Measurements from ENCODE around the gene LHX6. TPM values are rescaled to one million over a fixed set of nuclear protein-coding genes. Genes with fewer than 3 reads are reported as not detected.

The LHX6 gene
- total RNA-seq, 2 donors from 2014 or later, result 2.9 TPM; not detected in 1

GRCh38 chr9:122239722-122240121, 11.0 kb upstream of the LHX6 start:
- intact Hi-C loops (cut with DNase I), result loop anchor here (10.0 kb wide), 1 partner anchor 65 kb away; no protein-coding TSS in a partner anchor
- no peak for ATAC-seq
- peaks cover 18% of the 10 kb centered on the region in 2 donors for H3K36me3 ChIP-seq (replicated peaks in 1 of 2; ENCODE audit: insufficient read depth in 1 of 2, low read depth in 2 of 2)

GRCh38 chr9:122236681-122237080, 7.9 kb upstream of the LHX6 start:
- Histone ChIP-seq H3K27ac (no peak overlapping the region), H3K36me3 (replicated peaks in 1 of 2; ENCODE audit: insufficient read depth in 1 of 2, low read depth in 2 of 2) (peaks cover 9 to 12% of the 10 kb centered on the region in 2 donors), H3K27me3 (no peaks in the 10 kb centered on the region), H3K4me1 (no peaks in the 10 kb centered on the region), H3K9me3 (no peaks in the 10 kb centered on the region), H3K4me3 (no peak overlapping the region)
- intact Hi-C loops (cut with DNase I), result loop anchor here (10.0 kb wide), 1 partner anchor 62 kb away; no protein-coding TSS in a partner anchor
- DNase-seq (no peak), ATAC-seq (no peak)
- TF ChIP-seq POLR2A (IDR thresholded peaks at IDR 0.05) (no peak), CTCF (IDR thresholded peaks at IDR 0.05) (no peak)
- 58 to 67% methylated on average over 10 of the region's 10 CpGs for WGBS, 2 donors

More at GRCh38 chr9:122239722-122240121, 11.0 kb upstream of the LHX6 start:
- TF ChIP-seq POLR2A (IDR thresholded peaks at IDR 0.05), result no peak
- TF ChIP-seq CTCF (IDR thresholded peaks at IDR 0.05), result no peak
- H3K4me1 ChIP-seq, result no peaks in the 10 kb centered on the region
- H3K27me3 ChIP-seq, result no peaks in the 10 kb centered on the region
- no peak overlapping the region for H3K27ac ChIP-seq
- DNase-seq, result no peak
- WGBS, 2 donors, result 85 to 87% methylated on average over 5 of the region's 5 CpGs
- no peaks in the 10 kb centered on the region for H3K9me3 ChIP-seq
- no peak overlapping the region for H3K4me3 ChIP-seq

GRCh38 chr9:122234022-122234748, 5.4 kb upstream of the LHX6 start:
- peaks cover 0 to 4% of the 10 kb centered on the region in 2 donors for H3K27me3 ChIP-seq
- DNase-seq (no peak), ATAC-seq (no peak)
- no peaks in the 10 kb centered on the region for H3K36me3 ChIP-seq (replicated peaks in 1 of 2; ENCODE audit: insufficient read depth in 1 of 2, low read depth in 2 of 2)
- 72 to 75% methylated on average over 7 of the region's 7 CpGs for WGBS, 2 donors
- H3K4me3 ChIP-seq, result no peak overlapping the region
- H3K9me3 ChIP-seq, result no peaks in the 10 kb centered on the region
- TF ChIP-seq CTCF (IDR thresholded peaks at IDR 0.05) (no peak), POLR2A (IDR thresholded peaks at IDR 0.05) (no peak)
- H3K27ac ChIP-seq, result no peak overlapping the region
- peaks cover 2% of the 10 kb centered on the region for H3K4me1 ChIP-seq
- intact Hi-C loops (cut with DNase I), result loop anchor here (10.0 kb wide), 1 partner anchor 59 kb away; no protein-coding TSS in a partner anchor

- DNase-seq (no peak), ATAC-seq (no peak)
- peaks cover 13% of the 10 kb centered on the region for H3K4me1 ChIP-seq
- H3K27me3 ChIP-seq, result peaks cover 0 to 14% of the 10 kb centered on the region in 2 donors
- WGBS, 2 donors, result 58 to 62% methylated on average over 6 of the region's 6 CpGs
- intact Hi-C loops (cut with DNase I), result loop anchor here (10.0 kb wide), 1 partner anchor 58 kb away; no protein-coding TSS in a partner anchor
- TF ChIP-seq POLR2A (IDR thresholded peaks at IDR 0.05) (no peak), CTCF (IDR thresholded peaks at IDR 0.05) (no peak)
- H3K4me3 ChIP-seq, result no peak overlapping the region
- H3K27ac ChIP-seq, result no peak overlapping the region
- no peaks in the 10 kb centered on the region for H3K9me3 ChIP-seq
- no peaks in the 10 kb centered on the region for H3K36me3 ChIP-seq (replicated peaks in 1 of 2; ENCODE audit: insufficient read depth in 1 of 2, low read depth in 2 of 2)
Observed at GRCh38 chr9:122232796-122233306, 4.1 kb upstream of the LHX6 start.
